ENCODE measurements around the gene NEK7. TPM values are rescaled to one million over a fixed set of nuclear protein-coding genes. Genes with fewer than 3 reads are reported as not detected.

NEK7 gene
- total and polyA plus RNA-seq, 2 of the 8 experiments (the other 6 are each of a cell fraction or from before 2014, with no cell fraction given), result 5.1 to 10.0 TPM

GRCh38 chr1:198196630-198197029, 39.8 kb downstream of the NEK7 start (continued):
- TF ChIP-seq ZNF274 (IDR thresholded peaks at IDR 0.05; ENCODE audit: borderline replicate concordance, extremely low read depth, low read length) (no peak), RXRA (IDR thresholded peaks at IDR 0.05; ENCODE audit: insufficient read depth, low read depth, low read length) (no peak), RFX5 (IDR thresholded peaks at IDR 0.05; ENCODE audit: borderline replicate concordance, low read depth, low read length) (no peak)

All from H1 (cell line).